Hematopoietic multipotent progenitor cell treated with erythropoietin and hydrocortisone succinate and interleukin-3 and kit ligand, for 8 days (in vitro differentiated cells): ENCODE data around the gene FBXO5.

Experiments
- DNase-seq: peaks from one replicate; pipeline ENCODE4 v3.0.0-alpha.2; 2015

Gene FBXO5

DNA sequence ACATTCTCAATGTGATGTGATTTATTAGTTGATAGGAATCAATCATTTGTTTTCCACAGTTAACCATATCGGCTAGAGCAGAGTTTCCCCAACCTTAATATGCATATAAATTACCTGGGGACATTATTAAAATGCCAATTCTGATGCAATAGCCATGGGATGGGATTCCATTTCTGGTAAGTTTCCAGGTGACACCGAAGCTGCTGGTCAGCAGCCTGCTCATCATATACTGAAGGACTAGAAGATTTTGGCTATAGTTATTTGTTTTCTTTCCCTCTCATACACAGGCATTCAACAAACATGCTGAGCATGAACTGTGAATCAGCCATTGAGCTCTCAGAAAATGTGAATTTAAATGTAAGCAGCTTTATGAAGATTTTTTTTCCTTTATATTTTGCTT, 35.8 kb downstream of the FBXO5 start:
- no peak for DNase-seq

DNA sequence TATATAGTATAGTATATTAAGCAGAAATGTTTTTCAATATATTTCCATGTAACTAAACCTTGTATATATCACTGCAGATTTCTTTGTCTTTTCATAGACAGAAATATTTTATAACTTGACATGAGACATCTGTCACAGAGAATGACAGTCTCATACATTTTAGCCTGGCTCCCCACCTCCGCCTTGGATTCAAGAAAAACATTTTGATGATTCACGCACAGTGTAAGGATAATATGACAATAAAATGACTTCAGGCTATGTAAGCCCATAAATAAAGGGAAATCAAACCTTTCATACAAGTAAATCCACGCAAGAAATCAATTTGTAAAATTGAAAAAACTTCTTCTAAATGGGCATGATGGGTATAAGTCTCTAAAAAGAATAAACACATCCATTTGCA, 36.4 kb downstream of the FBXO5 start:
- no peak for DNase-seq

DNA sequence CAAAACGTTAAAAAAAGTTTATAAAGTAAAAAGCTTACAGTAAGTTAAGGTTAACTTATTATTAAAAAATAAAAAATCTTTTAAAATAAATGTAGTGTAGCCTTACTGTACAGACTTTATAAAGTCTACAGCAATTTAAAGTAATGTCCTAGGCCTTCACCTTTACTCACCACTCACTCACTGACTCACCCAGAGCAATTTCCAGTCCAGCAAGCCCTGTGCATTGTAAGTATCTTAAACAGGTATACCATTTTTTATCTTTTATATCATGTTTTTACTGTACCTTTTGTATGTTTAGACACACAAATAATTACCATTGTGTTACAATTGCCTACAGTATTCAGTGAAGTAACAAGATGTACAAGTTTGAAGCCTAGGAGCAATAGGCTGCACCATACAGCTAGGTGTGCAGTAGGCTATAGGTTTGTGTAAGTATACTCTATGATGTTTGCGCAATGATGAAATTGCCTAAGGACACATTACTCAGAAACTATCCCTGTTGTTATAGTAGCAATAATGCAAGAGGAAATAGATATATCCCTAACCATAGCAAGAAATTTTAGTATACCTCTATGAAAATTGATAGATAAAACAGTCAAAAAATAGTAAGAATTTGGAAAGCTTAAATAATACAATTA, 39.5 kb downstream of the FBXO5 start:
- no peak for DNase-seq

DNA sequence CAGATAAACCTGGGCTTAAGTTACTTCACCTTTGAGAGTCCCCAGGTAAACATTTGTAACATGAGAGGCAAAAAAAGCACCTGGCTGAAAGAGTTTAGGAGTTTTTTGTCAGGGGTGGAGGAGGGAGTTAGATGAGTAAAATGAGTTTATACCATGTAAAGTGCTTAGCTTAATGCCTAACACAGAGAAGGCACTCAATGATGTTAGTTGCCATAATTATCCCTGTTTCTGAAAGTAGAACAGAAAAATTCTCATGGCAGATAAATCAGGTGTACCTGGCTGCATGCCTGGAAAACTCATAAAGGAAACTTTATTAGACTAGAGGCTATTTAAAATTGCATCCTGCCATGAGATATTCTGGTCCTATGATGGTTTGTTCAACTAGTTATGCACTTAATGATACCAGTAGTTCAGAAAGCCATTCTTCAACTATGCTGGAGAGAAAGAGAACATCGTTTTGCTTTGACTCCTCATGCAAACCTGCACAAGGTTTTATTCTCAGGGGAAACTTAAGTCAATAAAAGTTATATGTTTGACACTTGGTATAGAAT, 40.4 kb downstream of the FBXO5 start:
- no peak for DNase-seq

DNA sequence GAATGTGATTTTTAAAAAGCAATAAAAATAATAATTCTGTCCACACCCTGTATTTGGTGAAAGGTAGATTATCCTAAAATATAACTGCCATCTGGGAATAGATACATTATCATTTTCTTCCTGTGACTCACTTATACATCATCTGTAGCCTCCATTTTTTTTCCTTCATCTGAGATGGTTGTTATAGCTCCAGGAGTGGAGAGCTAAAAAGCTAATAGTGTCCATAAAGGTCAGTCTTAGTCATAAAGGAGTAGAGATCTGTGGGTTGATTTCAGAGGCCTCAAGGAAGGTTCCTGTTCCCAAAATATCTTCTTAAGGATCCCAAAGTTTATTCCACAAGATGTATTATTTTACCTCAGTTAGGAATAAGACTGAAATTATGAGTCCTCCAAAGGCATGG, 41.1 kb downstream of the FBXO5 start:
- DNase-seq, result no peak

DNA sequence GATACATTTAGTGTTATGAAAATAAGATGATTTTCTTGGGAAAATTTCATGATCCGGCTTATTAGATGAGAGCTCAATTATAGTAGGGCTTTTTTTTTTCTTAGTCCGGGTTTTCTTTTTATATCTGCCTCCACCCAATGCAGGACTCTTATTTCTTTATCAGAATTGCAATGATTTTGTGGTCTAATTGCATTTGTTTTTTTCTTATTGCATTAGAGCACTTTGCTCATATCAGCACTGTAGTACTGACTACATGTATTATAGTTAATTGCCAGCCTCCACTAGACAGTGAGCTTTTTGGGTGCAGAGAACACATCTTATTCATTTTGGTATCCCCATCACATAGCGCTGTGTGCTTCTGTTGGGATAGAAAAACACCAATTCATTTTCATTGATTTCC, 50.0 kb downstream of the FBXO5 start:
- no peak for DNase-seq

DNA sequence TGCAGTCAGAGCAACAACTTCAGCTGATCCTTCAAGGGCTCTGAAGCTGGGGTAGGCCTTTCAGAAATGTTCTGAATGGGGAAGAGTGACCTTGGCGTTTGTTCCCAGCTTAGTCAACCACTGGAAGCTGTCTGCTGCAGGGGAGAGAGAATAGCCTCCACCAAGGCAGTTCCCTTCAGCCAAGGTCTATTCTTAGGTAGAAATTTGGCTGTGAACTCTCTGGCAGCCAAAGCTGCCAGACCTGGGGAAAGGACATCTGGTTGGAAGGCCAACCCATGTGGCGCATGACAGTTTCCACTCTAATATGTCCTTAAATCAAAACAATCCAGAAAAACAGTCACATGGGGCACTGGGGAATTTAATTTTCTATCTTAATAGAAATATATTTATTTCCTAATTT, 60.1 kb downstream of the FBXO5 start:
- DNase-seq, result no peak
